Lung (tissue), 12 donors: ENCODE results near the gene GTF2F2. TPM values are rescaled to one million over a fixed set of nuclear protein-coding genes. Genes with fewer than 3 reads are reported as not detected.
A peak's percentile ranks its signal among the peaks of the same experiment; 100 is the strongest.

Experiments
- ATAC-seq: fragments of 200-7000 bp; cut with Tn5 transposase; one replicate; pipeline ENCODE4 v1.9.1; 2020; ENCODE audit warnings: moderate number of reproducible peaks; ENCODE audit not compliant: insufficient read depth, low FRiP score
- DNase-seq, 3 donors: peaks; one replicate each; pipeline ENCODE4 v3.0.0-alpha.2; 2013 to 2017
- H3K27ac ChIP-seq, 2 donors: one replicate each; pipeline ENCODE4 v1.5.1; 2013; ENCODE audit warnings: mild to moderate bottlenecking in 2 of 2, moderate library complexity in 2 of 2, control low read depth in 1 of 2, inconsistent platforms in 1 of 2, low read depth in 1 of 2, low read length in 1 of 2
- H3K27me3 ChIP-seq, 3 donors: one replicate each; pipeline ENCODE4 v1.5.1; 2013; ENCODE audit warnings: low read length in 2 of 3; ENCODE audit not compliant: control insufficient read depth in 3 of 3, insufficient read depth in 3 of 3
- H3K36me3 ChIP-seq, 4 donors: one replicate each; pipeline ENCODE4 v1.5.1; 2013; ENCODE audit warnings: low read length in 4 of 4, mild to moderate bottlenecking in 1 of 4, moderate library complexity in 1 of 4; ENCODE audit not compliant: control insufficient read depth in 4 of 4, insufficient read depth in 4 of 4
- H3K4me1 ChIP-seq, 5 donors: one replicate each; pipeline ENCODE4 v1.5.1; 2013; ENCODE audit warnings: low read length in 5 of 5, mild to moderate bottlenecking in 2 of 5, moderate library complexity in 1 of 5; ENCODE audit not compliant: control insufficient read depth in 5 of 5, insufficient read depth in 5 of 5
- H3K4me3 ChIP-seq: one replicate; pipeline ENCODE4 v1.5.1; 2013; ENCODE audit warnings: mild to moderate bottlenecking, control low read depth, moderate library complexity
- H3K9ac ChIP-seq, 2 donors: one replicate each; pipeline ENCODE4 v1.5.1; 2013; ENCODE audit warnings: low read length in 2 of 2, control low read depth in 1 of 2; ENCODE audit not compliant: insufficient read depth in 1 of 2
- H3K9me3 ChIP-seq, 4 donors: one replicate each; pipeline ENCODE4 v1.5.1; 2013; ENCODE audit warnings: low read length in 3 of 4, mild to moderate bottlenecking in 1 of 4, moderate library complexity in 1 of 4; ENCODE audit not compliant: control insufficient read depth in 4 of 4, insufficient read depth in 3 of 4
- CTCF ChIP-seq: IDR thresholded peaks from 2 replicates; pipeline ENCODE4 v1.5.1; 2012; ENCODE audit warnings: mild to moderate bottlenecking; ENCODE audit errors: control extremely low read depth, extremely low read depth
- WGBS, 2 donors: extraction: QIAGEN DNeasy Blood & Tissue Kit; methylation state at CpG; one replicate each; pipeline ENCODE4 v1.1.7; 2013; 5-methylcytosine and 5-hydroxymethylcytosine counted together
- polyA plus RNA-seq, 2 donors: library from polyadenylated mRNA; stranded (reverse); fragments of 200-250 nt; gene quantifications; one replicate each; pipeline ENCODE4 v1.2.1, GENCODE V29; 2013
- total RNA-seq, 2 donors: library from RNA; depleted of rRNA in 1 of 2; stranded (reverse); fragments of >200 nt in 1 of 2; gene quantifications; one replicate each; pipeline ENCODE4 v1.2.1, GENCODE V29; 2014 to 2021
- donor health status: control.
- donor health status: control.
- donor health status: Bipolar disorder and iron deficiency.
- donor health status: healthy.
- donor health status: DM: yes; HTN: yes; CAD: no.

GTF2F2 gene
- total and polyA plus RNA-seq, 4 donors, result 13.7 to 21.3 (median 14.3) TPM

DNA sequence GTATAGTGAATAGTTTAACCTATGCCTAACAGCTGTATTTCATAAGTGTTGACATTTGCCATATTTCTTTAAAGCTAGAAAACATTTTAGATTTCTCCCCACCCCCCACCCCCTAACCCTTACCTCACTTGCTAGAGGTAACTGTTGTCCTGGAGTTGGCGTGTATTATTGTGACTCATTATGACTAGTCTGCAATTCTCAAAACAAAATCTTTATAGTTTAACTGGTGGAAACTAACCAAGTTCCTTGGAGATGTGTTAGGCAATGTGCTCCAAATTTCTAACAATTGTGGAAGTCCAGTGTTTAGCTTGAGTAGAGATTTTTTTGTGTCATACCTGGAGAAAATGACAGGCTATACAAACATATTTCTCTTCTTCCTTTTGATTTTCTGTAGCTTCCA, 42.5 kb downstream of the GTF2F2 start:
- H3K27ac ChIP-seq, result no peak overlapping the region
- peaks cover 2 to 5% (median 3%) of the 10 kb centered on the region in 4 donors for H3K36me3 ChIP-seq
- TF ChIP-seq CTCF, result no peak
- ATAC-seq (no peak), DNase-seq (no peak)
- H3K4me3 ChIP-seq, result no peak overlapping the region
- 73 to 81% methylated on average over 1 of the region's 1 CpG for WGBS, 2 donors
- H3K27me3 ChIP-seq, result no peaks in the 10 kb centered on the region
- H3K9ac ChIP-seq, result no peak overlapping the region
- no peaks in the 10 kb centered on the region for H3K9me3 ChIP-seq
- peaks cover 0 to 5% (median 0%) of the 10 kb centered on the region in 5 donors for H3K4me1 ChIP-seq

DNA sequence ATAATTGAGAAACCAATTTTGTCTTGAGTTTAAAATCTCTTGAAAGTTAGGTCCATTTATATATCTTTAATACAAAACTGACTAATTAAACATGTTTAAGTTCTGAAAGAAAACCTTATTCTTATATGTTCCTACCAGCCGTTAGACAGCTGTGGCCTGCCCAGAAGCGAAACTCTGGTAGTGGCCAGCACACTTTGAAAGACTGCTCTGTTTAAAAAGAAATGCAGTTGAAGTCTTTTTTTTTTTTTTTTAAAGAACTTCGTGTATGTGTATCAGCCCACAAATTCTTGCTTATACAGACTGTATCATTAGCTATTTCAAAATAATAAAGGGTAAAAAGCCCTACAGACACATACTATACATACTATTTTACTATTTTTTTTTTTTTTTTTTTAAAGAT, 46.5 kb downstream of the GTF2F2 start:
- 92 to 95% methylated on average over 3 of the region's 3 CpGs for WGBS, 2 donors
- ATAC-seq, result no peak

DNA sequence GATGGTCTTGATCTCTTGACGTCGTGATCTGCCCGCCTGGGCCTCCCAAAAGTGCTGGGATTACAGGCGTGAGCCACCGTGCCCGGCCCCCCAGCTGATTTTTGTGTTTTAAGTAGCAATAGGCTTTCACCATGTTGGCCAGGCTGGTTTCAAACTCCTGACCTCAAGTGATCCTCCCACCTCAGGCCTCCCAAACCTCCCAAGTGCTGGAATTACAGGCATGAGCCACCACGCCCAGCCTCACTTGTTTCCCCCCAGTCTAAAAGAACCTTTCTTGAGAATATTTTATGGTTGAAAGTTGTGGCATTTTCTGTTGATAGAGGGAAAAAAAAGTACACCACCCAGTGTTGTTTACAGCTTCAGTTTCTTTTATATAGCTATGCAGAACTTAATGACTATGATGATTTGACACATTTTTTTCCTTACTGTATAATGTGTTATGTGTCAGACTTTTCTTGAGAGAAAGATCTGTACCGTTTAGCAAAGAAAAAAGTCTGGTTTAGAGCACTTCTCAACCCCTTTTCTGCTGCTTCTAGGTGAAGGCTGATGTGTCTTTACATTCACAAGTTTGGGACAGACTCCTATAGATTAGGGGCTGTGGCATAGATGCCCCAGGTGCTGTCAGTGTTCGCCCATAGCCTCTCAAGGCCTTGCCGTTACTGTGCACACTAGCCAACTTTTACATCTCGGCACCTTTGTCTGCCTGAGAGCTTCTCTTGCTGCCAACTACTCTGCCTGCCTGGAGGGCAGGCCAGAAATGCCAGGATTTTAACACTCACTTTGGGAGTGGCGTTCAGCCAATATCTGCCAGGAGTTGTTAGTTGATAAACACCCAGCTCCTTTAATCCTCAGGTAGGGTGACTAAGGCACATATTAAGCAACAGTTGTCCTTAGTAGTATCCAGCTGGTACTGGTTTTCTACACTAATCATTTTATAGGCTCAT, 47.6 kb downstream of the GTF2F2 start:
- no peak for TF ChIP-seq CTCF
- no peaks in the 10 kb centered on the region for H3K9me3 ChIP-seq
- H3K4me3 ChIP-seq, result no peak overlapping the region
- peak; percentile 86 for ATAC-seq
- DNase-seq, result peak in 1 of 3 donors; percentile 21
- H3K36me3 ChIP-seq, result peaks cover 0 to 3% (median 1%) of the 10 kb centered on the region in 4 donors
- H3K9ac ChIP-seq, result no peak overlapping the region
- no peak overlapping the region for H3K27ac ChIP-seq
- no peaks in the 10 kb centered on the region for H3K27me3 ChIP-seq
- peaks cover 0 to 2% (median 0%) of the 10 kb centered on the region in 5 donors for H3K4me1 ChIP-seq
- WGBS, 2 donors, result 80 to 85% methylated on average over 12 of the region's 12 CpGs

More for the DNA sequence above, 46.5 kb downstream of the GTF2F2 start:
- no peak overlapping the region for H3K9ac ChIP-seq
- no peak overlapping the region for H3K4me3 ChIP-seq
- H3K9me3 ChIP-seq, result no peaks in the 10 kb centered on the region
- H3K27me3 ChIP-seq, result no peaks in the 10 kb centered on the region
- peaks cover 0 to 3% (median 0%) of the 10 kb centered on the region in 5 donors for H3K4me1 ChIP-seq
- peaks cover 0 to 3% (median 1%) of the 10 kb centered on the region in 4 donors for H3K36me3 ChIP-seq
- no peak overlapping the region for H3K27ac ChIP-seq
- TF ChIP-seq CTCF, result no peak
- no peak for DNase-seq
